ENCODE measurements around the gene HESX1. TPM values are rescaled to one million over a fixed set of nuclear protein-coding genes. Genes with fewer than 3 reads are reported as not detected.

Gene HESX1
- polyA plus RNA-seq, 1 donor from 2014 or later = 1.1 TPM

GRCh38 chr3:57160765-57161538 is 38.8 kb downstream of the HESX1 start:
- Mint-ChIP-seq H3K36me3 (no peaks in the 10 kb centered on the region), H3K4me3 (no peak overlapping the region), H3K27me3 (peaks cover 44% of the 10 kb centered on the region), H3K4me1 (peaks cover 5 to 17% (median 10%) of the 10 kb centered on the region in 3 donors), H3K27ac (no peak overlapping the region), H3K9me3 (peaks cover 0 to 2% (median 0%) of the 10 kb centered on the region in 3 donors)

DNA sequence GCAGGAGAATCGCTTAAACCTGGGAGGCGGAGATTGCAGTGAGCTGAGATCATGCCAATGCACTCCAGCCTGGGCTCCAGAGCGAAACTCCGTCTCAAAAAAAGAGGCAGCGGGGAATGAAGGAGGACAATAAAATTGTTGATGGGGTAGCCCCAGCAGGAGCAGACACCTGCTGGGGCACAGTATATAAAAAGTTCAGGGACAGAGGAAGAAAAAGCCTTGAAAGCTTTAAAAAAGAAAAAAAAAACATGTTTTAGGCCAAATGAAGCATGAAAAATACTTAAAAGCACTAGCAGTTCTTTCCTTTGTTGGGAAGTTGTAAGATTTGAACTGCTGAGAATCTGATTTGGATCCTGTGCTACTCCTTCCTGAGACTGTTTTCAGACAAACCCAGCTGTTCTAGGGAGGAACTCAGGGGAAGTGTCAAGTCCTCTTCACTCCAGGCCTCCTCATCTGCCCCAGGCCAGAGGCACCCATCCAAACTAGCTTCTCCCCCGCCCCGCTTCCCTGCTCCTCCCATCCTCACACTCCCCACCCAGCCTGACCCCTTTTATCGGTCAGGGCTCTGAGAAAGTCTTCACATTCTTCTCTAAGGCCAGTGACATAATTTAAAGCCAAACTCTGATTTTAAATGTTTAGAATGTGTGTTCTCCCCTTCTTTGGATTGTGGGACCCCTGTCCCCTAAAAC is 39.6 kb downstream of the HESX1 start:
- peaks cover 3 to 15% (median 6%) of the 10 kb centered on the region in 3 donors for H3K4me1 Mint-ChIP-seq
- H3K4me3 Mint-ChIP-seq = no peak overlapping the region
- no peak overlapping the region for H3K27ac Mint-ChIP-seq
- H3K9me3 Mint-ChIP-seq = peaks cover 0 to 2% (median 0%) of the 10 kb centered on the region in 3 donors
- H3K27me3 Mint-ChIP-seq = peaks cover 45% of the 10 kb centered on the region
- H3K36me3 Mint-ChIP-seq = no peaks in the 10 kb centered on the region

DNA sequence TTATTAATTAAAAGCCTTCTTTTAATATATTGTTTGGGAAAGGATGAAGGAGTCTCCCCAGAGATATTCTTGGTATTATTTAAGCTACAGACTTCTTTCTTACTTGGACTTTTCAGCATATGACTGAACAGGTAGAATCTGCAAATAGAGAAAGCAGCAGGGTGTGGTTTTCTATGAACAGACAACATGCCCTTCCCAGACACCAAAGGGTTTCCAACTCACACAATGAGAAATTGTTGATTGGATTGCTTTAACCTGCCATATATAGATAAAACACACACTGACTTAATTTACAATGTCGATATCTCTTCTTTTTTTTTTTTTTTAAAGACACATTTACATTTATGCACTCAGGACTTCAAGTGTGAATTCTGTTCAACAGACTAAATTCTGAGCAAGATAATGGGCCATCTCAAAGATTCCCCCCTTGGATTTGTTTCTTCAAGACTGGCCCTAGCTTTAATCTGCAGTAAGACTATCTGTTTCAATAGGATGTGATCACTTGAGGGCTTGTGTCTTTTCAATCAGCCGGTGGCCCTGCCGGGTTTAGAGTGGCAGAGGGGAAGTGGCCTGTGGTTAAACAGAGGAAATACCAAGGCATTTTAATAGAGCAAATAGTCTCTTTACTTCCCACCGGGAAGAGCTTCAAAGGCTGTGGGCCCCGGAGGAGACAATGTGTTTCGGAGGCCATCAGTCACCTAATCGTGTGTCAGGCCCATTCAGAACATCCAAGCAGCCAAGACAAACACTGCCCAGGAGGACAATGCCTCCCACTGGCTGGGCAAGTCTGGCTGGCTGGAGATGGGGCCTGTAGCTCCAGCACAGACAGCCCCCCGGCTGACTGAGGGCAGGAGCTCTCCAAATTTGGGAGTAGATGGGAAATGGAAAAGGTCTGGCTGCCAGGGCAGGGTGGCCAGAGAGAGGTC is 40.7 kb downstream of the HESX1 start:
- peaks cover 0 to 2% (median 0%) of the 10 kb centered on the region in 3 donors for H3K9me3 Mint-ChIP-seq
- no peaks in the 10 kb centered on the region for H3K36me3 Mint-ChIP-seq
- H3K4me3 Mint-ChIP-seq = peak overlapping the region in 1 of 4 donors; percentile 25
- no peak overlapping the region for H3K27ac Mint-ChIP-seq
- H3K27me3 Mint-ChIP-seq = peaks cover 49% of the 10 kb centered on the region
- H3K4me1 Mint-ChIP-seq = peaks cover 0 to 12% (median 6%) of the 10 kb centered on the region in 3 donors

DNA sequence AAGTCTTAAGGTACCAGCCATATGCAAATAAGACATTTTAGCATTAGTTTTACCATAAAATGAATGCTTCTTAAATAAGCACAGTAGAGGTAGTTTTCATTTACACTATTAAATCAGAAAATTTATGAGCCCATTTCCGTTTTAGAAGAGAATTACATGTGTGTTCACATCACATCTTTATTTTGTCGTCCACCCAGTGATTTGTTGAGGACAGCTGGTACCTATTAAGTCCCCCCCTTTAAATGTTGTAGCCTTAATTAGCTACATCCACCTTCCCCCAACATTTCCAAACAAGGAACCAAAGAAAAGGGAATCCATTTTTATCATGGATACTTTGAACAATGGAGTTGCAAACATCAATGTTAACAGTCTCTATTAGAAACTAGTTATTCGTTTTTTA is 41.5 kb downstream of the HESX1 start:
- Mint-ChIP-seq H3K9me3 (peaks cover 0 to 2% (median 0%) of the 10 kb centered on the region in 3 donors), H3K27ac (no peak overlapping the region), H3K36me3 (no peaks in the 10 kb centered on the region), H3K4me1 (peaks cover 0 to 8% (median 6%) of the 10 kb centered on the region in 3 donors), H3K27me3 (peaks cover 49% of the 10 kb centered on the region), H3K4me3 (no peak overlapping the region)

GRCh38 chr3:57157545-57157944 is 42.2 kb downstream of the HESX1 start:
- Mint-ChIP-seq H3K27ac (no peak overlapping the region), H3K27me3 (peaks cover 42% of the 10 kb centered on the region), H3K4me3 (no peak overlapping the region), H3K9me3 (no peaks in the 10 kb centered on the region), H3K4me1 (peaks cover 0 to 8% (median 6%) of the 10 kb centered on the region in 3 donors), H3K36me3 (no peaks in the 10 kb centered on the region)

GRCh38 chr3:57155310-57155643 is 44.5 kb downstream of the HESX1 start:
- Mint-ChIP-seq H3K36me3 (no peaks in the 10 kb centered on the region), H3K4me1 (peaks cover 0 to 8% (median 6%) of the 10 kb centered on the region in 3 donors), H3K27ac (no peak overlapping the region), H3K4me3 (no peak overlapping the region), H3K27me3 (peaks cover 31% of the 10 kb centered on the region), H3K9me3 (no peaks in the 10 kb centered on the region)

- H3K4me3 Mint-ChIP-seq = no peak overlapping the region
- H3K27ac Mint-ChIP-seq = no peak overlapping the region
- peaks cover 31% of the 10 kb centered on the region for H3K27me3 Mint-ChIP-seq
- no peaks in the 10 kb centered on the region for H3K9me3 Mint-ChIP-seq
- peaks cover 0 to 8% (median 6%) of the 10 kb centered on the region in 3 donors for H3K4me1 Mint-ChIP-seq
- no peaks in the 10 kb centered on the region for H3K36me3 Mint-ChIP-seq
These were observed 45.1 kb downstream of the HESX1 start for GRCh38 chr3:57154470-57155309.

GRCh38 chr3:57152151-57153143 is 47.3 kb downstream of the HESX1 start:
- H3K9me3 Mint-ChIP-seq = no peaks in the 10 kb centered on the region
- no peaks in the 10 kb centered on the region for H3K4me1 Mint-ChIP-seq
- no peak overlapping the region for H3K4me3 Mint-ChIP-seq
- H3K27ac Mint-ChIP-seq = no peak overlapping the region
- peaks cover 23% of the 10 kb centered on the region for H3K27me3 Mint-ChIP-seq
- H3K36me3 Mint-ChIP-seq = no peaks in the 10 kb centered on the region

DNA sequence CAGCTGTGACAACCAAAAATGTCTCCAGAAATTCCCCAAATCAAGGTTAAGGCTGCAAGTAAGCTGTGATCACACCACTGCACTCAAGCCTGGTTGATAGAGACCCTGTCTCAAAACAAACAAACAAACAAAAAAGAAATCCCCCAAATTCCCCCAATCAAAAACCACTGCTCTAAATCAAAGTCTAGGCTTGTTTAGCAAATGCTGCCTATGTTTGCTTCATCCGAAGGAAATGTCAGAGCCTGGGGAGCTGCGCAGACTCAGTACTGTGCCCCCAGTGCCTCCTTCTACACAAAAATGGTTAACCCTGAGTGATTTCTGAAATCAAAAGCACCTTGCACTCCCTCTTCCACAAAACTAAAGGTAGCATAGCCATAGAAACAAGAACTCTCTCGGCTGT is 48.0 kb downstream of the HESX1 start:
- H3K36me3 Mint-ChIP-seq = no peaks in the 10 kb centered on the region
- H3K27ac Mint-ChIP-seq = peak overlapping the region in 1 of 3 donors; percentile 14
- no peak overlapping the region for H3K4me3 Mint-ChIP-seq
- peaks cover 23% of the 10 kb centered on the region for H3K27me3 Mint-ChIP-seq
- H3K9me3 Mint-ChIP-seq = no peaks in the 10 kb centered on the region
- H3K4me1 Mint-ChIP-seq = no peaks in the 10 kb centered on the region

DNA sequence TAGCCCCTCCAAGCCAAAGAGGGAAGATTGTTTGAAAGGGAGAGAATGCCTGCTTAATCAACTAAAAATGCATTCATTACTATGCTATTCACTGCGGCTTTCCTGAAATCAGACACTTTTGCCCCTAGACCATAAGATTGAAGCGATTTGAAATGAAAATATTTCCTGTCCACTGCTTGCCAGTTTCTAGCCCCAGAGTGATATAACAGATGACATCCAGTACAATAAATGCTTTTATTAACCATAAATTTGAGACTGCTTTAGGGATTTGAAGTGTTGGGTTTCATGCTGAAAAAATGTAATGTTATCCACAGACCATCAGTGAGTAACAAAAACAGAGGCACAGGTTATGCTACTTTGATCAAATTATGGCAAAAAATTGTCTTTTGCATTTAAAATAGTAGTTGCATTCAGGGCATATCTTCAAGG is 48.7 kb downstream of the HESX1 start:
- Mint-ChIP-seq H3K36me3 (no peaks in the 10 kb centered on the region), H3K4me1 (no peaks in the 10 kb centered on the region), H3K27me3 (peaks cover 23% of the 10 kb centered on the region), H3K4me3 (no peak overlapping the region), H3K9me3 (no peaks in the 10 kb centered on the region), H3K27ac (no peak overlapping the region)

DNA sequence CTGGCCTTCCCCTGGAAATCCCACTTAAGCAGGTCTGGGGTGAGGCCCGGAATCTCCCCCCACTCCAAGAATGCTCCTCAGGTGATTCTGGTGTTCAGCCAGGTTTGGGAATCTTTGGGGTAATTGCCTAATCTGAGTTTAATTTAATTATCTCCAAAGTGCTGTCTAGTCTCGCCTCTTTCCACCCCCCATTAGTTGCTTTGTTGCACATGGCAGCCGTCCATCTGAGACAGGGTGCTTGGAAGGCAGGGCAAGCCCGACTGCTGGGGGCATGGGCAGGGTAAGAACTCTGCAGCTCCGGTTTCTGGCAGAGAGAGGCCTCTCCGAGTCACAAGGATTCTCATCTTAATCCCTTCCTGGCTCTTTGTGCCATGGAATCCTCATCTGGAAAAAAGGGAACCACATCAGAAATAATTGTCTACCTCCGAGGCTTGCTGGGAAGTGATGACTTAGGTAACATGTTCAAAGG is 49.6 kb downstream of the HESX1 start:
- H3K27ac Mint-ChIP-seq = no peak overlapping the region
- no peaks in the 10 kb centered on the region for H3K9me3 Mint-ChIP-seq
- peaks cover 1% of the 10 kb centered on the region for H3K36me3 Mint-ChIP-seq
- no peak overlapping the region for H3K4me3 Mint-ChIP-seq
- H3K27me3 Mint-ChIP-seq = peaks cover 16% of the 10 kb centered on the region
- H3K4me1 Mint-ChIP-seq = no peaks in the 10 kb centered on the region

Data from IgD-negative memory B cell (primary cell).